SJSA1 (cell line): Measurements from ENCODE around the gene LMO1. TPM values are rescaled to one million over a fixed set of nuclear protein-coding genes. Genes with fewer than 3 reads are reported as not detected.

Experiments used
- DNase-seq, 2 experiments: peaks; one replicate each; pipeline ENCODE4 v3.0.0-alpha.2; 2015 to 2020; ENCODE audit warnings: low spot score in 2 of 2, low read depth in 1 of 2
- H3K27ac ChIP-seq: fragments of 250-450 bp; sonication (Bioruptor Pico); 2 replicates; pipeline ENCODE4 v1.5.1; 2020; ENCODE audit warnings: mild to moderate bottlenecking, moderate library complexity
- H3K27me3 ChIP-seq: fragments of 250-450 bp; sonication (Bioruptor Pico); replicated peaks from 2 replicates; pipeline ENCODE4 v1.5.1; 2020; ENCODE audit warnings: mild to moderate bottlenecking, moderate library complexity
- H3K36me3 ChIP-seq: fragments of 250-450 bp; sonication (Bioruptor Pico); 2 replicates; pipeline ENCODE4 v1.5.1; 2020; ENCODE audit warnings: mild to moderate bottlenecking
- H3K4me1 ChIP-seq: fragments of 250-450 bp; sonication (Bioruptor Pico); replicated peaks from 2 replicates; pipeline ENCODE4 v1.6.1; 2021; ENCODE audit warnings: mild to moderate bottlenecking
- H3K4me3 ChIP-seq: fragments of 250-450 bp; sonication (Bioruptor Pico); 2 replicates; pipeline ENCODE4 v1.5.1; 2020; ENCODE audit warnings: mild to moderate bottlenecking
- H3K9me3 ChIP-seq: fragments of 250-450 bp; sonication (Bioruptor Pico); replicated peaks from 2 replicates; pipeline ENCODE4 v1.5.1; 2020; ENCODE audit warnings: mild to moderate bottlenecking
- total RNA-seq: library from RNA; depleted of rRNA; stranded (reverse); fragments of >200 nt; shearing (Covaris generic); gene quantifications from 2 replicates; pipeline ENCODE4 v1.2.3, GENCODE V29; 2014; rRNA removed

LMO1 gene
- total RNA-seq, 1 experiment from 2014 or later: not detected

GRCh38 chr11:8196749-8197148 is 66.9 kb downstream of the LMO1 start:
- Histone ChIP-seq H3K27me3 (no peaks in the 10 kb centered on the region), H3K27ac (no peak overlapping the region), H3K36me3 (no peaks in the 10 kb centered on the region), H3K9me3 (no peaks in the 10 kb centered on the region), H3K4me3 (no peak overlapping the region), H3K4me1 (no peaks in the 10 kb centered on the region)
- no peak for DNase-seq

- no peaks in the 10 kb centered on the region for H3K36me3 ChIP-seq
- no peak overlapping the region for H3K27ac ChIP-seq
- H3K27me3 ChIP-seq: no peaks in the 10 kb centered on the region
- no peaks in the 10 kb centered on the region for H3K9me3 ChIP-seq
- DNase-seq: no peak
- H3K4me1 ChIP-seq: no peaks in the 10 kb centered on the region
- no peak overlapping the region for H3K4me3 ChIP-seq
Observed at GRCh38 chr11:8194956-8195355, 68.7 kb downstream of the LMO1 start.

- H3K27me3 ChIP-seq: no peaks in the 10 kb centered on the region
- no peaks in the 10 kb centered on the region for H3K9me3 ChIP-seq
- H3K4me3 ChIP-seq: no peak overlapping the region
- peak in 1 of 2 experiments; percentile 1 for DNase-seq
- H3K27ac ChIP-seq: no peak overlapping the region
- no peaks in the 10 kb centered on the region for H3K36me3 ChIP-seq
- H3K4me1 ChIP-seq: no peaks in the 10 kb centered on the region
Observed at GRCh38 chr11:8192896-8193209, 70.8 kb downstream of the LMO1 start.

- Histone ChIP-seq H3K4me1 (no peaks in the 10 kb centered on the region), H3K27me3 (no peaks in the 10 kb centered on the region), H3K4me3 (no peak overlapping the region), H3K36me3 (no peaks in the 10 kb centered on the region), H3K9me3 (no peaks in the 10 kb centered on the region), H3K27ac (no peak overlapping the region)
- DNase-seq: peak; percentile 9 to 44
Observed at GRCh38 chr11:8192016-8192895, 71.4 kb downstream of the LMO1 start.

GRCh38 chr11:8190431-8190830 is 73.2 kb downstream of the LMO1 start:
- Histone ChIP-seq H3K27me3 (no peaks in the 10 kb centered on the region), H3K4me3 (no peak overlapping the region), H3K4me1 (no peaks in the 10 kb centered on the region), H3K36me3 (no peaks in the 10 kb centered on the region), H3K9me3 (no peaks in the 10 kb centered on the region), H3K27ac (no peak overlapping the region)
- no peak for DNase-seq

GRCh38 chr11:8186429-8186828 is 77.2 kb downstream of the LMO1 start:
- Histone ChIP-seq H3K4me3 (no peak overlapping the region), H3K9me3 (no peaks in the 10 kb centered on the region), H3K4me1 (no peaks in the 10 kb centered on the region), H3K36me3 (no peaks in the 10 kb centered on the region), H3K27ac (no peak overlapping the region), H3K27me3 (no peaks in the 10 kb centered on the region)
- DNase-seq: no peak

- no peaks in the 10 kb centered on the region for H3K36me3 ChIP-seq
- no peaks in the 10 kb centered on the region for H3K4me1 ChIP-seq
- H3K4me3 ChIP-seq: no peak overlapping the region
- H3K9me3 ChIP-seq: no peaks in the 10 kb centered on the region
- H3K27me3 ChIP-seq: no peaks in the 10 kb centered on the region
- no peak for DNase-seq
- H3K27ac ChIP-seq: no peak overlapping the region
Observed at GRCh38 chr11:8183111-8183510, 80.6 kb downstream of the LMO1 start.

GRCh38 chr11:8180469-8180868 is 83.2 kb downstream of the LMO1 start:
- Histone ChIP-seq H3K4me3 (no peak overlapping the region), H3K9me3 (no peaks in the 10 kb centered on the region), H3K4me1 (no peaks in the 10 kb centered on the region), H3K36me3 (no peaks in the 10 kb centered on the region), H3K27ac (no peak overlapping the region), H3K27me3 (no peaks in the 10 kb centered on the region)
- no peak for DNase-seq

- H3K4me3 ChIP-seq: no peak overlapping the region
- H3K36me3 ChIP-seq: no peaks in the 10 kb centered on the region
- H3K27ac ChIP-seq: no peak overlapping the region
- H3K4me1 ChIP-seq: no peaks in the 10 kb centered on the region
- H3K9me3 ChIP-seq: no peaks in the 10 kb centered on the region
- no peaks in the 10 kb centered on the region for H3K27me3 ChIP-seq
- DNase-seq: no peak
Observed at GRCh38 chr11:8178297-8178696, 85.4 kb downstream of the LMO1 start.

- no peaks in the 10 kb centered on the region for H3K9me3 ChIP-seq
- no peaks in the 10 kb centered on the region for H3K4me1 ChIP-seq
- no peak overlapping the region for H3K27ac ChIP-seq
- no peaks in the 10 kb centered on the region for H3K27me3 ChIP-seq
- no peaks in the 10 kb centered on the region for H3K36me3 ChIP-seq
- no peak overlapping the region for H3K4me3 ChIP-seq
- DNase-seq: no peak
Observed at GRCh38 chr11:8177136-8177535, 86.5 kb downstream of the LMO1 start.

Other genes starting within 250 kb of the LMO1 start
- 2.3 and 3.0 TPM in 2 replicates for gene TUB, start 182.7 kb downstream of the LMO1 start, total RNA-seq
- not detected in 2 replicates for gene RIC3, start 94.9 kb downstream of the LMO1 start, total RNA-seq